NOMO-1 treated with dmso at 0.1 percent for 144 hours (cell line): Measurements from ENCODE around the gene ARHGAP21.

ENCODE experiments used
- DNase-seq: peaks from one replicate; lab custom pipeline; 2025; ENCODE audit not compliant: unreplicated experiment; lab: John Stamatoyannopoulos, UW

The ARHGAP21 gene

GRCh38 chr10:24579448-24579847, 144.2 kb downstream of the ARHGAP21 start:
- no peak for DNase-seq

- DNase-seq, result no peak
Measured at GRCh38 chr10:24575481-24576002, 148.1 kb downstream of the ARHGAP21 start.

GRCh38 chr10:24574578-24575155, 149.0 kb downstream of the ARHGAP21 start:
- no peak for DNase-seq

GRCh38 chr10:24574161-24574560, 149.5 kb downstream of the ARHGAP21 start:
- no peak for DNase-seq

GRCh38 chr10:24571870-24572450, 151.7 kb downstream of the ARHGAP21 start:
- DNase-seq, result no peak

- no peak for DNase-seq
Measured at GRCh38 chr10:24570658-24571426, 152.8 kb downstream of the ARHGAP21 start.

GRCh38 chr10:24569828-24570657, 153.6 kb downstream of the ARHGAP21 start:
- no peak for DNase-seq

GRCh38 chr10:24569330-24569796, 154.3 kb downstream of the ARHGAP21 start:
- no peak for DNase-seq

- DNase-seq, result no peak
Measured at GRCh38 chr10:24568042-24568441, 155.6 kb downstream of the ARHGAP21 start.

GRCh38 chr10:24561453-24561852, 162.2 kb downstream of the ARHGAP21 start:
- DNase-seq, result no peak

GRCh38 chr10:24556750-24557742, 166.6 kb downstream of the ARHGAP21 start:
- peak; percentile 4 for DNase-seq

GRCh38 chr10:24556126-24556749, 167.4 kb downstream of the ARHGAP21 start:
- DNase-seq, result no peak

- DNase-seq, result no peak
Measured at GRCh38 chr10:24554036-24554435, 169.7 kb downstream of the ARHGAP21 start.

- no peak for DNase-seq
Measured at GRCh38 chr10:24553051-24553612, 170.6 kb downstream of the ARHGAP21 start.

GRCh38 chr10:24552346-24553016, 171.2 kb downstream of the ARHGAP21 start:
- DNase-seq, result no peak

GRCh38 chr10:24551161-24551560, 172.5 kb downstream of the ARHGAP21 start:
- DNase-seq, result no peak

GRCh38 chr10:24550680-24551079, 173.0 kb downstream of the ARHGAP21 start:
- DNase-seq, result no peak

GRCh38 chr10:24545585-24545984, 178.1 kb downstream of the ARHGAP21 start:
- DNase-seq, result no peak

- no peak for DNase-seq
Measured at GRCh38 chr10:24544776-24545175, 178.9 kb downstream of the ARHGAP21 start.
